Measurements from ENCODE around the gene ROBO3.
A peak's percentile ranks its signal among the peaks of the same experiment; 100 is the strongest.

- TF ChIP-seq TAF1 (IDR thresholded peaks at IDR 0.05; ENCODE audit: borderline replicate concordance, insufficient read depth, low read length) (peak; percentile 43; the same call in 1 of the 2 replicates), POLR2AphosphoS5 (IDR thresholded peaks at IDR 0.05; ENCODE audit: low read depth, low read length) (no peak), SIN3A (IDR thresholded peaks at IDR 0.05; ENCODE audit: borderline replicate concordance, insufficient read depth, low read length) (no peak), REST (IDR thresholded peaks at IDR 0.05; ENCODE audit: insufficient read depth in 1 of 2, low read depth in 2 of 2, low read length in 2 of 2) (0 out of 4 replicates have a peak, but pooled peaks of 1 of the 2 experiments have one; percentile 61), FOXP2 (optimal IDR thresholded peaks at IDR 0.05; ENCODE audit: borderline replicate concordance, extremely low read depth, extremely low read length, insufficient read depth) (peak; percentile 27)
Measured at GRCh38 chr11:124900464-124900863, 35.2 kb downstream of the ROBO3 start.
